HG03520 (cell line): Measurements from ENCODE around the gene TNC.
"Not testable (repeated sequence)": the region's sequence is repeated elsewhere in the genome, so short reads cannot be mapped to it uniquely, and the experiment has no call there.

Source experiments
- ATAC-seq: cut with Tn5 transposase; IDR thresholded peaks from one replicate; pipeline ENCODE4 v1.9.1; 2021; ENCODE audit warnings: mild to moderate bottlenecking, moderate library complexity; ENCODE audit not compliant: unreplicated experiment

Gene TNC

DNA sequence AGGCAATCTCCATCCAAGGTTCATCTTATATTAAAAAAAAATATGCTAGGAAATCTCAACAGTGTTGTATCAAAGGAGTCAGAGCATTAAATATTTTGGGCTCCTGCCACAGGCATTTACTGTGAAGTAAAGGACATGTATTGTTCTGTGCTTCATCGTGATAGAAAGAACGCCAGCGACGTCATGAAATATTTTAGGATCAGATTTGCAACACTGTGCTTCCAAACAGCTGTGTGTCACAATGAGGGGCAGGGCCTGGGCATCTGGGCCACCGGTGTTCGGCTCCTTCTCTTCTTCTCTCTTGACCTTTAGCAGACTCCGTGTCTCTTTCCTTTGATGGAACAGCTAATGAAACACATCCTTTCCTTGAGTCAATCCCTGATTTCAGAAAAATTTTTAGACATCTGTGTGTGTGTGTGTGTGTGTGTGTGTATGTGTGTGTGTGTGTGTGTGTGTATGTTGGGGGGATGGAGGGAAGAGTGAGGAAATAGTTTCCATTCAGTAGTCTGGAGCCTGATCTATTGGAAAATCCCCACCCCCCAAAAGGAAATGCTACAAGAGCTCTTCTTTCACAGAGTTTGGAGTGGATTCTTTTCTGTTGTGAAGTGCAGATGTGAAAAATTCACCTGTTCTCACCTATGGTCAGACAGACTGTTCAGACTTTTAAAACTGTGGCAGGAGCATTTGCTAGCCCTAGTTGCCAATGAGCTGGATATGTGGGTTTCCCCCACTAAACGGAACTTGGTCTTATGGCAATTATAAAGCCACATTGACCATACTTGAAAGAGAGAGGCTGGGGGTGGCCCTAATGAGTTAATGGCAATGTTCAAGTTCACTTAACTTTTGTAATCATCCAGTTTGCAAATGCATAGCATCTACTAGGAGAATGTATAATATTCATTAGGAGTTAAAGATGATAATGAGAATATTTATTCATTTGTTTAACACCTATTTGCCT is 18.1 kb upstream of the TNC start:
- no peak for ATAC-seq

GRCh38 chr9:115134941-115135340 is 17.0 kb upstream of the TNC start:
- ATAC-seq = no peak

DNA sequence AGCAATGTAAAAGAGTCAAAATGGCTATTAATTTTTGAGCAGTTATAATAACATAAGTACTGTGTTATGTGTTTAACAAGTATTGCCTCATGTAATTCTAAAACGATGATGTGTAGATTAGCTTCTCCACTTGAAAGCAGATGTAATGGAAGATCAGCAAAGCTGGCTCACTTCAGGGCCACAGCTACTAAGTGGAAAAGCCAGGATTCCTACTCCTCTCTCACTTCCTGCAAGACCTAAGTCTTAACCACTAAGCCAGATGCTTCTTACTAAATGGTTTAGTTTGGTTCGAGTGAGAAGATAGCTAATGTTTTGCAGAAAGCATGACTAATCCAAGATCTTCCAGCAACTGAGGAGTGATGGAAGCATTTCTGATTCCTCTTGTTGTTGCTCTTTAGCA is 15.7 kb upstream of the TNC start:
- ATAC-seq = no peak

DNA sequence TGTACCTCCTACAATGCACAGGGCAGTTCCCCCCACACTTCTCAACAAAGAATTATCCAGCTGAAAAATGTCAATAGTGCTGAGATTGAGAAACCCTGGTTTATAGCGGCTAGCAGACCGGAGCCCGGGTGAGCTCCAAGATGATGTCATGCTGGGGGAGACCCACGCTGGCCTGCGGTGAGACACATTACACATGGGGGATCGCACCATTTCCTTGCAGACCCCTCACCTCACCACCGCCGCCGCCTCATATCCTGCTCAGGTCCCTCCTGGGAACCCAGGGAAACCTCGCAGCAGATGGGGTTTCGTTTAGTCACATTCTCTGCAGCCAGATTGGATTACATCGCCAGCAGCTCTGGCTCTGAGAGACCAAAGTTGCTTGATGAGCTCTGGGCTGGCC is 14.7 kb upstream of the TNC start:
- ATAC-seq = no peak

DNA sequence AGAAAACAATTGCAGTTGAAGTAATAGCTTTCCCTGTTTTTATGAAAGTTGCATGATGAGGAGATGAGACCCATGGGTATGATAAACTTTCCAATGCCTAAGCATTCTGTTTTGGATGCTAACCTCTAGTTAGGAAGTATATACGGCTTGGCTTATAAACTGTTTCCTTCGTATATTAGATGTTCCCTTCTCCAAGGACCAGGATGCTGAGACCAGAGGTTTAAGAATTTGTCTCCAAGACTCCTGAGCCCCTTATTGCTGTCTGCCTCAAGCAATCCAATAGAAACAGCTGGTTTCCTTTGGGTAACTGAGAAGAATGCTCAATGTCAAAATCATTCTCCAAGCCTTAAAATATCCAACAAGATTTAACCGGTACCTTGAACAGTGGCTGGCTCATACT is 12.2 kb upstream of the TNC start:
- ATAC-seq = no peak

GRCh38 chr9:115128726-115129125 is 10.8 kb upstream of the TNC start:
- ATAC-seq = not testable (repeated sequence)

- ATAC-seq = no peak
These were observed 9.3 kb upstream of the TNC start for GRCh38 chr9:115127191-115127817.

DNA sequence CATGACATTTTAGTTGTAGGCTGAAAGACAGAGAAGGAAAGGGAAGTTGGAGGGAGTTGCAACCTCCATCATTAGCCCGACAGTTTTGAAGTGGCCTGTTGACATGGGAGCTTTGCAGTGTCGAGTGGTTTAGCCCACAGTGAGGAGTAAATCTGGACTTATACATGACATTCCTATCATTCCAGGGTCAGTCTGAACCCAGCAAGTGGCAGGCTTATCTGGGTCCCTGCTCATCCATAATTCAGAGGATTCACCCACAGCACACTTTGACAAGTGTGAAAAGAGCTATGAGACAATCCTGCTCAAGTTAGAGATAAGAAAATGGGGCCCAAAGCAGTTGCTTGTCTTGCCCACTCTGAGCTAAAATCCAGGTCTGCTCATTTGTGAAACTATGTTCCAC is 8.4 kb upstream of the TNC start:
- no peak for ATAC-seq

DNA sequence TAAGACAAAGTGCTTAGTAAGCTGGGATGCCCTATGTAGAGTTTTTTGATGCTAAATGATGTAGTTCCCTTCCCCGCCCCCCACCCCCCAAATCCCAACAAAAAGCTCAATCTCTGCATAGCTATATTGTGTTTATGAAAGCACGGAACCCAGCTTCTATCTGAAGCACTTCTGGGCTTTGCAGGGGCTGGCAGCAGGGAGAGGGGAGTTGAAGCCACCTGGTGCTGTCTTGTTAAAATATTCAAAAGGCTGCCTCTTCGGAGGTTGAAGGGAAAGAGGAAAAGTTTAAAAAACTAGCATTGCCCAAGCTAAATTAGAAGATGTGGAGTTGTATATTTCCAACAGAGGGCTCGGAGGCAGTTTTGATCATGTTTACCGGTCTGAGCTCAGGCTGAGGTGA is 5.0 kb upstream of the TNC start:
- ATAC-seq = no peak

DNA sequence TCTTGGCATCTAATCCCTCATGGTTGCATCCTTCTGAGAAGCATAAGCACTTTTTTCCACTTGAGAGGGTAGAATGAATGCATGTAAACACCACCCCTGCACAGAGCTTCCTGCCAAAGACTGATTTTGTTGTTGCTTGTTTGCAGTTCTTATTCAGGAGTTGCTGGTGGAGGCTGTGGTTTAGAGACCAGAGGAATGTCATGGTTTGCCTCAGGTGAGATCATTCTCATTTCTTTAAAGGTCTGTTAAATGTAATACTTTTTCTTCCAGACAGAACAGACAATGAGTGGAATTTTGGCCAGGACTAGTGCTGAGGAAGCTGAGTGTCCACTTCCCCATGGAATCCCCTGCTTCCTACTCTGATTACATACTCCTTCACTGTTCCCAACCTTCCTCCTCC is 3.2 kb upstream of the TNC start:
- ATAC-seq = no peak

DNA sequence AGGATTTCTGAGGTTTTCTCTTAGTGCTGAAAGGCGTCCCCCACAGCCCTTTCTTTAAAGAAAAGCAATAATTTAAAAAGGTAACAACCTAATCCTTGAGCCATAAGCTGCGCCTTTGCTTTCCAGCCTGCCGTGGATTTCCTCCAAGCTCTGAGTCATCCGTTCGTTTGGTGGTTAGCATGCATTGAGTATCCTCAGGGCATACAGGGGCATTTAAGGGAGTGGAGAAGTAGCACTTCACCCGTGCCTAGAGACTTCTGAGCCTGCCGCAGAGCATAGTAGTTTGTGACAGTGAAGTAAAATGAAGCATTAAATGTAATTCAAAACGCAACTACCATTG is 892 bp upstream of the TNC start:
- ATAC-seq = no peak

GRCh38 chr9:115116421-115117284 is 1.3 kb downstream of the TNC start:
- ATAC-seq = no peak

DNA sequence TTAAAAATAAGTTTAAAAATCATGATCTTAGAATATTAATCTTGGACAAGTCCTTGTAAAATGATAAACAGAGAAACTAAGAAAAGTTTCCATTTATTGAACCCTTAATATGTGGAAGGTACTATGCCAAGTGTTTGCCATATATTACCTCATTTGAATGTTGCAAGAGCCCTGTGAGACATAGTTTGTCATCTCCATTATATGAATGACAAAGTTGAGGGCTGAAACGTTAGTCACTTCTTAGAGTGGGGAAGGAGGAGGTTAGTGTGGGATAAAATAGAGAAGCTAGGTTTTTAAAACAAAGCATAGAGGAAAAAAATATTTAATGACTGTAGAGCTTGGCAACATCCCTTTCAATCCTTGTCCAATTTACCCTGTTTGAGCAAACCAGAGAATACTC is 2.0 kb downstream of the TNC start:
- no peak for ATAC-seq

GRCh38 chr9:115115117-115115880 is 2.7 kb downstream of the TNC start:
- ATAC-seq = no peak

DNA sequence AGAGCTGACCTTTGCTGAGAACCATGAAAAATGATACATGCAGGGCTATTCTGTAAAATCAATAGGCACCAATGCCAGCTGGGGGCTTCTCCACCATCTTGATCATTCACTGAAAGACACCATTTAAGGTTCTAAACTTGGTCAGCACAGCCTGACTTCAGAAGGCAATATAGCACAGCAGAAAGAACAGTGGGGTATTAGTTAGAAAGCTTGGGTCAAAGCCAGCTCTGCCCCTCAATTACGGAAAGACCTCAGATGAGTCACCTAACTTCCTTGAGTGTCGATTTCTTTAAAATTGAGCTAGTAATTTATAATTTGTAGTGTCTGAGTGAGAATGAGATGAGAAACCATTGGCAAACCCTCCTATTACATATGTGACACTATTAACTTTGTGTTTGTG is 3.4 kb downstream of the TNC start:
- no peak for ATAC-seq

- ATAC-seq = no peak
These were observed 3.9 kb downstream of the TNC start for GRCh38 chr9:115114084-115114483.

DNA sequence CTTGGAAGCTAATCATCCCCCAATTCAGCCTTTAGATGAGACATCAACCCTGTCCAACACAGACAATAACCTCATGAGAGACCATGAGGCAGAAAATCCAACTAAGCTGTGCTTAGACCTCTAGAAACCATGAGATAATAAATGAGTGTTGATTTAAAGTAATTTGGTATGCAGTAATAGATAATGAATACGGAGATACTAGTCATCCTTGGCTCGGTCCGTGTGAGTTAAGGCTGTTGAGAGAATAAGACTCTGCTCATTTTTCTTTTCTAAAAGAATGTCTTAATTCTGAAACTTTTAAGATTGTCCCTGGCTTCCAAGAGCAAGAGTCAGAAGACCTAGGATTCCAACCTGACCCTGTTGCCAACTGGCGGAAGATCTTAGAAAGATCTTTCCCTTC is 6.1 kb downstream of the TNC start:
- no peak for ATAC-seq

DNA sequence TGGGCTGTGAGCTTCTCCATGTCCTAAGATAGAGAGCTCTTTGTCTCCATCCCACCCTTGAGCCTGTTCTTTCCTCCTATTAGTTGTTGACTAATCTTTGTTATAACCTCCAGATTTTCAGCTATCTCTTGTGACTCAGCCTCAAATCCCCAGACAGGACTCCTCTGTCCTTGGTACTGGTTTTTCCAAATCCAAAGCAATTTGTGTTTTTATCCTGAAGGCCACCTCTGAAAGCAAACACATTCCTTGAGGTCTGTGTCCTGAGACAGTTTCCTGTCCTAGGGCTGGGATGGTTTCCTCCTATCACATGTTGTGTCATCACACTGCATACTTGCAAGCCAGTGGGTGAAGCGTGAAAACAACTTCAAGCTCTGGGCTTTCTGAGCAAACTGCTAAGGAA is 8.5 kb downstream of the TNC start:
- ATAC-seq = no peak

DNA sequence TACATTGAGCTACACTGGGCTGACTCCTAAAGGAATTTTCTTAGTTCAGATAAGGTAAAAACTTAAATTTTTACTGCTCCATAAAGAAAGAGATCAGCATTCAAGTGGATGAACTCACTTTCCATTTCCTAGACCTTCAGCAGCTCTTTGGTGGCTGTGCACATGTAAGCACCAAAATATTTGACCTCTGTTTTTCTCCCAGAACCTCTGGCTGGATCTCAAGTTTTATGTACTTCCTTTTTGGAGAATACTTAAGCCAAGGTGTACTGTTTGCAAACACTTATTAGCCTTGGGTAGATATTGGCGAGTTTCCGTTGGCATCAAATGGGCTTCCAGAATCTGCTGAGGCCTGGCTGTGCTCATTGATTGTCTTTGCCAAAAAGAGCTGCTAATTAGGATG is 10.3 kb downstream of the TNC start:
- ATAC-seq = no peak

GRCh38 chr9:115106642-115107041 is 11.3 kb downstream of the TNC start:
- ATAC-seq = no peak

DNA sequence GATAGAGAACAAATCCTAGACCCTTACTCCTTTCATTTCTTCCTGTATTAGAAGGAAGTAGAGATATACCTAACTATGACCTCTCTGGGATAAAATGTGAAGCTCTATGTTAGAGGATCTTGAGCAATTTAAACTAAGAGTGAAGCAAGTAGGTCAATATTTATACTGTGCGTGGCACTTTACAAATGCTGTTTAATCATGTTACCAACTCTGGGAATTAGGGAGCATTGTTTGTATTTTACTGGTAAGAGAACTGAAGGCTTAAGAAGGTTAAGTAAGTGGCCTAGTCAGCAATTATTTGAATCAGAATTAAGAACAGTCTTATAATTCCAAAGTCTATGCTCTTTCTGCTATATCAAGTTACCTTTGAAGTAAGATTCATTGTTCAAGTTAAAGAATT is 12.0 kb downstream of the TNC start:
- ATAC-seq = no peak
